GM23248 (cell line): ENCODE measurements around the gene PKNOX2.

ENCODE experiments used
- EZH2 ChIP-seq: fragments of 200-600 bp; sonication (generic); IDR thresholded peaks from 2 replicates; pipeline ENCODE4 v1.6.1; 2018; ENCODE audit warnings: antibody characterized with exemption, mild to moderate bottlenecking; ENCODE audit not compliant: insufficient read depth, poor library complexity, severe bottlenecking
- EZH2phosphoT487 ChIP-seq: fragments of 200-600 bp; sonication (generic); IDR thresholded peaks from 2 replicates; pipeline ENCODE4 v1.6.1; 2018; ENCODE audit warnings: antibody characterized with exemption, moderate library complexity, mild to moderate bottlenecking, low read depth; ENCODE audit not compliant: insufficient read depth

- no peak for TF ChIP-seq EZH2
- no peak for TF ChIP-seq EZH2phosphoT487
These were observed 8.0 kb upstream of the PKNOX2 start for GRCh38 chr11:125156346-125157117.
